AG10803 (cell line): ENCODE data around the gene ARL13B.
"Not testable (repeated sequence)": the region's sequence is repeated elsewhere in the genome, so short reads cannot be mapped to it uniquely, and the experiment has no call there.

Source experiments
- DNase-seq: peaks from one replicate; pipeline ENCODE4 v3.0.0; 2010; ENCODE audit warnings: low read depth
- H3K4me3 ChIP-seq: 2 replicates; pipeline ENCODE4 v1.5.1; 2011; ENCODE audit warnings: mild to moderate bottlenecking, low read length, control low read depth
- CTCF ChIP-seq: conservative IDR thresholded peaks from 2 replicates; pipeline ENCODE4 v1.5.1; 2011; ENCODE audit warnings: mild to moderate bottlenecking, low read length, control low read depth, inconsistent platforms

The ARL13B gene

GRCh38 chr3:93979850-93980676 lies at the start of gene ARL13B:
Gene ARL13B (plus strand): TSS chr3:93980155. CDS start chr3:93980424, 269 bp downstream.
- peak within 1 kb of the TSS; percentile 91 for H3K4me3 ChIP-seq
- DNase-seq: peak; percentile 98
- no peak for TF ChIP-seq CTCF

GRCh38 chr3:93931597-93932229 lies 48.2 kb upstream of the ARL13B start:
- no peak overlapping the region for H3K4me3 ChIP-seq
- DNase-seq: no peak
- no peak for TF ChIP-seq CTCF

GRCh38 chr3:93934366-93935046 lies 45.4 kb upstream of the ARL13B start:
- no peak for DNase-seq
- TF ChIP-seq CTCF: no peak
- H3K4me3 ChIP-seq: no peak overlapping the region

- TF ChIP-seq CTCF: no peak
Measured at GRCh38 chr3:93936549-93936948, 43.4 kb upstream of the ARL13B start.

GRCh38 chr3:93937485-93937884 lies 42.5 kb upstream of the ARL13B start:
- DNase-seq, H3K4me3 ChIP-seq: not testable (repeated sequence)

More at GRCh38 chr3:93936549-93936948, 43.4 kb upstream of the ARL13B start:
- H3K4me3 ChIP-seq: no peak overlapping the region
- no peak for DNase-seq

- not testable (repeated sequence) for H3K4me3 ChIP-seq, DNase-seq
Measured at GRCh38 chr3:93949958-93950357, 30.0 kb upstream of the ARL13B start.

GRCh38 chr3:93961026-93961425 lies 18.9 kb upstream of the ARL13B start:
- no peak overlapping the region for H3K4me3 ChIP-seq
- TF ChIP-seq CTCF: no peak
- no peak for DNase-seq

- H3K4me3 ChIP-seq: no peak overlapping the region
- no peak for TF ChIP-seq CTCF
- DNase-seq: no peak
Measured at GRCh38 chr3:93961489-93961888, 18.5 kb upstream of the ARL13B start.
